GM19467 (cell line): ENCODE data around the gene RNF135.
"Not testable (repeated sequence)": the region's sequence is repeated elsewhere in the genome, so short reads cannot be mapped to it uniquely, and the experiment has no call there.

Source experiments
- ATAC-seq: cut with Tn5 transposase; IDR thresholded peaks from one replicate; pipeline ENCODE4 v1.9.1; 2021; ENCODE audit warnings: mild to moderate bottlenecking, moderate library complexity; ENCODE audit not compliant: unreplicated experiment

The RNF135 gene

GRCh38 chr17:30954046-30954830 is 16.6 kb upstream of the RNF135 start:
- no peak for ATAC-seq

GRCh38 chr17:30956764-30957374 is 14.0 kb upstream of the RNF135 start:
- ATAC-seq: no peak

GRCh38 chr17:30957741-30958140 is 13.1 kb upstream of the RNF135 start:
- ATAC-seq: no peak

- ATAC-seq: no peak
Measured at GRCh38 chr17:30958187-30958586, 12.7 kb upstream of the RNF135 start.

GRCh38 chr17:30961209-30962188 is 9.3 kb upstream of the RNF135 start:
- peak; percentile 56 for ATAC-seq

GRCh38 chr17:30964312-30964711 is 6.5 kb upstream of the RNF135 start:
- not testable (repeated sequence) for ATAC-seq

- no peak for ATAC-seq
Measured at GRCh38 chr17:30964876-30965275, 6.0 kb upstream of the RNF135 start.

- ATAC-seq: no peak
Measured at GRCh38 chr17:30965686-30966085, 5.2 kb upstream of the RNF135 start.

GRCh38 chr17:30967911-30968310 is 2.9 kb upstream of the RNF135 start:
- ATAC-seq: not testable (repeated sequence)

GRCh38 chr17:30969989-30970830 is 629 bp upstream of the RNF135 start:
- no peak for ATAC-seq

- no peak for ATAC-seq
Measured at GRCh38 chr17:30975042-30975820, 4.4 kb downstream of the RNF135 start.

GRCh38 chr17:30979919-30980318 is 9.1 kb downstream of the RNF135 start:
- ATAC-seq: not testable (repeated sequence)

GRCh38 chr17:30981531-30982519 is 11.0 kb downstream of the RNF135 start:
- ATAC-seq: no peak

GRCh38 chr17:30982855-30983254 is 12.0 kb downstream of the RNF135 start:
- ATAC-seq: no peak

GRCh38 chr17:30990458-30990857 is 19.6 kb downstream of the RNF135 start:
- no peak for ATAC-seq

GRCh38 chr17:30992551-30992950 is 21.7 kb downstream of the RNF135 start:
- no peak for ATAC-seq

- ATAC-seq: no peak
Measured at GRCh38 chr17:30995347-30995746, 24.5 kb downstream of the RNF135 start.

GRCh38 chr17:30996486-30996885 is 25.6 kb downstream of the RNF135 start:
- ATAC-seq: no peak
